ENCODE results near the gene ZKSCAN3.
A peak's percentile ranks its signal among the peaks of the same experiment; 100 is the strongest.
"Not testable (repeated sequence)": the region's sequence is repeated elsewhere in the genome, so short reads cannot be mapped to it uniquely, and the experiment has no call there.

The ZKSCAN3 gene

GRCh38 chr6:28337121-28337520 lies 12.6 kb upstream of the ZKSCAN3 start:
- DNase-seq (ENCODE audit: low read depth), result no peak
- no peak overlapping the region for H3K4me3 ChIP-seq (ENCODE audit: low read depth, low read length)

GRCh38 chr6:28340310-28341095 lies 9.2 kb upstream of the ZKSCAN3 start:
- DNase-seq (ENCODE audit: low read depth), result no peak
- no peak overlapping the region for H3K4me3 ChIP-seq (ENCODE audit: low read depth, low read length)

GRCh38 chr6:28343898-28344677 lies 5.7 kb upstream of the ZKSCAN3 start:
- DNase-seq (ENCODE audit: low read depth), result no peak
- no peak overlapping the region for H3K4me3 ChIP-seq (ENCODE audit: low read depth, low read length)

DNA sequence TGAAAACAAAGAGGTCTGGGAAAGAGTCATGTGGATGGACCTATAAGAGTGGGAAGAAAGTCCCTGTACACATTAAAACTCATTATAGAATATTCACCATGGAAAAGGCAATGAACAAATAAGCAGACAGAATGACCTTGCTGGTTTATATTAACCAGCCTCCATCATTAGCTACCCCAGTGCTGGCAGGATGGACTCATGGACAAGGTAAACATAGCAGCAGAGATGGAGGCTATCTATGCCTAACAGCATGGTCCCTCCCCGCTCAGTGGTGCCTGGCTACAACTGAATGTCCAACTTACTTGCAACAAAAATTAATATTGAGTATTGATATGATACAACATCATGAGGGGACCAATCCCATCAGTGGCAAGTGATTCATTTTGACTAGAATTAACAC lies 4.5 kb upstream of the ZKSCAN3 start:
- no peak overlapping the region for H3K4me3 ChIP-seq (ENCODE audit: low read depth, low read length)
- DNase-seq (ENCODE audit: low read depth), result no peak

DNA sequence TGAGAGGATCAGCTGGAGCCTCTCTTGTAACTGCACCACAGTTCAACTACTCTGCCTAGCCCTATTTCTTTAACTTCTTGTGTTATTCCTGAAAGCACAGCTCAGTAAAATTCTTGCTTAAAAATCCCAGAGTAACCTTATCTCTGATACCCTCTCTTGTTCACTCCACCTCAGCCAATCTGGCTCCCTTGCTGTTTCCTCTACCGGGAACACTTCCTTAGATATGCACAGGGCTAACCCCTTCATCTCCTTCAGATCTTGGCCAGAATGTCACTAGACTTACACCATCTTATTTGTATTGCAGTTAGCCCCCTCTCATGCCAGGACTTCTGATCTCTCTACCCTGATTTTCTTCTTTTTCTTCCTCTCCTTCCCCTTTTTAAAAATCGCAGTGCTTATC lies 2.6 kb upstream of the ZKSCAN3 start:
- no peak overlapping the region for H3K4me3 ChIP-seq (ENCODE audit: low read depth, low read length)
- no peak for DNase-seq (ENCODE audit: low read depth)

GRCh38 chr6:28349344-28349891 lies 329 bp upstream of the ZKSCAN3 start:
- DNase-seq (ENCODE audit: low read depth), result no peak
- H3K4me3 ChIP-seq (ENCODE audit: low read depth, low read length), result peak overlapping the region; percentile 82

- DNase-seq (ENCODE audit: low read depth), result no peak
- H3K4me3 ChIP-seq (ENCODE audit: low read depth, low read length), result no peak overlapping the region
Observed at GRCh38 chr6:28351087-28351486, 1.3 kb downstream of the ZKSCAN3 start.

DNA sequence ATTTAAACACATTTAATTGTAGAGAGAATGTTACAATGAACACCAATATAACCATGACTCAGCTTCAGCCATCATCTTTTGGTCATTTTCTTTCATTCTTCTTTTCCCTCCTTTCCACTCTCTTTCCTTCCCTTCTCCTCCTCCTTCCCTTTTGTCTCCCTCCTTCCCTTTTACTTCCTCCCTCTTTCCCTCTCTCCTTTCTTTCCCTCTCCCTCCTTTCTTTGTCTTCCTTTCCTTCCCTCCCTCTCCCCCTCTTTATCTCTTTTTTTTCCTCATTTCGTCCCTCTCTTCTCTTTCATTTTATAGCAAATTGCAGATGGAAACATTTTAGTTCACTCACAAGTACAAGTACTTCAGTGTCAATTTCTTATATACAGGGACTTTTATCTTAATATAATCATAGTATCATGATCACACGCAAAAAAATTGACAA lies 1.8 kb downstream of the ZKSCAN3 start:
- no peak for DNase-seq (ENCODE audit: low read depth)
- no peak overlapping the region for H3K4me3 ChIP-seq (ENCODE audit: low read depth, low read length)

DNA sequence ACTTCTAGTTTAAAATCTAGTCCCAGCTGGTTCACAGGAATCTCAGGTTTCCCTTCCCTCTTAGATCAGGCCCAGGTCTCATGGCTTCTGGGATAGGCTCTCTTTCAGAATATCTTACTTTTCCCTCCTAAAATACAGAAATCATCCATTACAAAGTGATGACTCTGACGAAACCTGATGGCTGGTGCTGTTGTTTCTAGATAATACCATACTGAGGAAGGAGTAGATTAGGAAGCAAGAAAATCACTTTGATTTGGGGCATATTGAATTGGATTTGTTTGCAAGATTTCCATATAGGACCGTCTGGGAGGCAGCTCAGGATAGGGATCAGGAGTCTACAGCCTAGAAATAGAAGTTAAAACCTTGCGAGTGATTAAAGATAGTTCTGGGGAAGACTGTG lies 3.6 kb downstream of the ZKSCAN3 start:
- H3K4me3 ChIP-seq (ENCODE audit: low read depth, low read length), result no peak overlapping the region

GRCh38 chr6:28353981-28354676 lies 4.4 kb downstream of the ZKSCAN3 start:
- DNase-seq (ENCODE audit: low read depth), result no peak
- no peak overlapping the region for H3K4me3 ChIP-seq (ENCODE audit: low read depth, low read length)

More for the DNA sequence above, 3.6 kb downstream of the ZKSCAN3 start:
- no peak for DNase-seq (ENCODE audit: low read depth)

DNA sequence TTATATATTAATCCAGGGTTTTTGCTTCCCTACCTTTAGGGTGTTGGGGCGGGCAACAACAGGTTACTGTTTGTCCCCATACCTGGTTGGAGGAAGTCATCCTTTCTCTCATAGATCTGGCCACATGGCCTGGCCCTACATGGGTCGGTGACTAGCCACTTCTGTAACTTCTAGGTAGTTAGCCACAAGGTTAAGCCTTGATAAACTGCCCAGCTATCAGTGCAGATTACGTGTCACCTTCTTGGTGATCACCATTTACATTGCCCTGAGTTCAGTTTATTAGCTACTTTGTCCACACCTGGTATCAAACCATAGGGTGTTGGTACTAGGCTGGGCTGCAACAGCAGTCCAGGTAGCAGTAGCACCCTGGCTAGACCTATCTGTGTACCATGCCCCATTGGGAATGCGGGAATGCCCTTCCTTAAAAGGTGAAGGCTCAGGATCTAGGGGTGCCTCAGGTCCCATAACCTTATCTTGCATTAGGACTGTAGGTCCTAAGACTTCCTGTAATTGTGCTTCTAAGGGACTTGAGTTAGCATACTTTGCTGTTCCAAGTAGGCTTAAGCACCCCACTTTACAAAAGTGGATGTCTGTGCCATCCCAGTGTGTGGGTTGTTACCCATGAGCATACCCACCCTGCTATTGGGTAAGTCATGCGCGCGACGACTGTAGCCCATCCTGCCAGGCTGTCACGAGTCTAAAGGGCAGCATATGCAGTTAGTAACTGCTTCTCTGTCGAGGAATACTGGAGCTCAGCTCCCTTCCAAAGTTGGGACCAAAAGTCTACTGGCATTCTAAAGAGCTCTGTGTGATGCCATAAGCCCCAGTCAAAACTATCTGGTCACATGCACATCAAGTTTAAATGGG lies 5.2 kb downstream of the ZKSCAN3 start:
- DNase-seq (ENCODE audit: low read depth), result no peak
- H3K4me3 ChIP-seq (ENCODE audit: low read depth, low read length), result peak overlapping the region; percentile 71

- H3K4me3 ChIP-seq (ENCODE audit: low read depth, low read length), result peak overlapping the region; percentile 71
- DNase-seq (ENCODE audit: low read depth), result peak; percentile 56
Observed at GRCh38 chr6:28355743-28356665, 6.3 kb downstream of the ZKSCAN3 start.

DNA sequence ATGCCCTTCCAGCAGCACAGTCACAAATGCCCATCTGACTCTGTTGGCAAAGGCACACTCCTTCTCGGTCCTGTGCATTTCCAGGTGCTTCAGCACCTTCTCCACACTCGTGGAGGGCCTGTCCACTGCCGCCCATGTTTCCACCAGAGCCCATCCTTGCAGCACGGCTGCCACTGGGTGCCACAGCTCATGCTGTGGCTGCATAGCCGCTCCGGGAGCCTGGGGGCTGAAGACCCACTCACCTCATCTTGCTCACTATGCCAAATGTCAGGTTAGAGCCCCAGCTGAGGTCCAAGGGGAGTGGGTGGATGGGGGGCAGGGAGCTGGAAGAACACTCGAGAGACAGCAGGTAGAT lies 6.9 kb downstream of the ZKSCAN3 start:
- no peak for DNase-seq (ENCODE audit: low read depth)
- no peak overlapping the region for H3K4me3 ChIP-seq (ENCODE audit: low read depth, low read length)

DNA sequence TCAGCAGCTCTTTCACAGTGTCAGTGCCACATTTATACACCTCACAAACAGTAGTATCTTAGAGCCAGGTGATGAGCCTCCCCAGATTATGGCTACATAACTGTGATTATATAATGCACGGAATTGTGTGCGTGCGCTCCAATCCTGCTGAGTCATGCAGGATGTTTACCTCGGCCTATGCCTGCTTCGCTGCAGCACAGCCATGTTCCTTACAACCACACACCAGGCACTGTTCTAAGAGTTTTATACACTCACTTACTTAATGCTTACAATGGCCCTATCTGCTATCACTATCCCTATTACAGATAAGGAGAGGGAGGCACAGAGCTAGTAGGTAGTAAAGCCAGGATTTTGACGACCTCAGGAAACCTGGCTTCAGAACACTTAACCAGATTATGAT lies 7.3 kb downstream of the ZKSCAN3 start:
- DNase-seq (ENCODE audit: low read depth), result no peak
- no peak overlapping the region for H3K4me3 ChIP-seq (ENCODE audit: low read depth, low read length)

- DNase-seq (ENCODE audit: low read depth); H3K4me3 ChIP-seq (ENCODE audit: low read depth, low read length): not testable (repeated sequence)
Observed at GRCh38 chr6:28359562-28359961, 9.8 kb downstream of the ZKSCAN3 start.

- no peak overlapping the region for H3K4me3 ChIP-seq (ENCODE audit: low read depth, low read length)
- no peak for DNase-seq (ENCODE audit: low read depth)
Observed at GRCh38 chr6:28360961-28361360, 11.2 kb downstream of the ZKSCAN3 start.

DNA sequence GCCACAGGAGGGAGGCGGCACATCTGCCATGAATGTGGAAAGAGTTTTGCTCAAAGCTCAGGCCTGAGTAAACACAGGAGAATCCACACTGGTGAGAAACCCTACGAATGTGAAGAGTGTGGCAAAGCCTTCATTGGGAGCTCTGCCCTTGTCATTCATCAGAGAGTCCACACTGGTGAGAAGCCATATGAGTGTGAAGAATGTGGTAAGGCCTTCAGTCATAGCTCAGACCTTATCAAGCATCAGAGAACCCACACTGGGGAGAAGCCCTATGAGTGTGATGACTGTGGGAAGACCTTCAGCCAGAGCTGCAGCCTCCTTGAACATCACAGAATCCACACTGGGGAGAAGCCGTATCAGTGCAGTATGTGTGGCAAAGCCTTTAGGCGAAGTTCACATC lies 15.8 kb downstream of the ZKSCAN3 start:
- H3K4me3 ChIP-seq (ENCODE audit: low read depth, low read length); DNase-seq (ENCODE audit: low read depth): not testable (repeated sequence)

- H3K4me3 ChIP-seq (ENCODE audit: low read depth, low read length), result no peak overlapping the region
- DNase-seq (ENCODE audit: low read depth), result no peak
Observed at GRCh38 chr6:28368522-28368921, 18.8 kb downstream of the ZKSCAN3 start.

Measured in skeletal muscle cell (primary cell).